Mucosa of descending colon (tissue), 3 donors: ENCODE data around the gene LRRC49. TPM values are rescaled to one million over a fixed set of nuclear protein-coding genes. Genes with fewer than 3 reads are reported as not detected.

Experiments
- ATAC-seq: fragments of 200-7000 bp; cut with Tn5 transposase; one replicate; pipeline ENCODE4 v1.9.1; 2020; ENCODE audit warnings: mild to moderate bottlenecking, moderate library complexity
- DNase-seq, 3 donors: peaks; one replicate each; pipeline ENCODE4 v3.0.0-alpha.2; 2020
- H3K36me3 ChIP-seq: fragments of 200-600 bp; one replicate; pipeline ENCODE4 v1.8.0; 2021; ENCODE audit warnings: low read depth, mild to moderate bottlenecking
- H3K4me1 ChIP-seq: fragments of 200-600 bp; one replicate; pipeline ENCODE4 v1.8.0; 2021; ENCODE audit warnings: low read depth, mild to moderate bottlenecking
- H3K4me3 ChIP-seq: fragments of 200-600 bp; one replicate; pipeline ENCODE4 v1.8.0; 2021; ENCODE audit warnings: mild to moderate bottlenecking
- H3K9me3 ChIP-seq: fragments of 200-600 bp; one replicate; pipeline ENCODE4 v1.8.0; 2021; ENCODE audit warnings: mild to moderate bottlenecking
- CTCF ChIP-seq: fragments of 200-600 bp; IDR thresholded peaks from one replicate; pipeline ENCODE4 v1.8.0; 2022; ENCODE audit warnings: antibody characterized with exemption, mild to moderate bottlenecking
- intact Hi-C, 2 donors: fragments of 100-400 bp; cut with DNase I in 1 of 2; cut with micrococcal nuclease in 1 of 2; formaldehyde crosslinking; loops; one replicate each; pipeline versions ENCODE4 v1.11.0 to v1.11.1; 2022; cut with DNase I, micrococcal nuclease
- total RNA-seq, 3 donors: library from RNA; stranded (reverse); fragmentation: NEBNext Ultra II Directional in 2 of 3; extraction: Animal tissue kit (Norgen Biotek cat#: 25700) in 2 of 3; gene quantifications; one replicate each; pipeline versions ENCODE4 v1.2.1 to v1.2.4, GENCODE V29; 2021 to 2023
- donor health status: DM: no; HTN: no; CAD: no; lungs with moderate emphysema.
- donor health status: DM: no; HTN: no; CAD: no.
- donor health status: DM: no; HTN: yes; CAD: no.

LRRC49 gene
- total RNA-seq, 3 donors from 2014 or later = 2.7 to 5.7 (median 4.7) TPM

- no peaks in the 10 kb centered on the region for H3K9me3 ChIP-seq
- H3K4me1 ChIP-seq = peaks cover 2% of the 10 kb centered on the region
- H3K36me3 ChIP-seq = no peaks in the 10 kb centered on the region
- no peak for TF ChIP-seq CTCF
- H3K4me3 ChIP-seq = no peak overlapping the region
- ATAC-seq = no peak
- DNase-seq = no peak
- intact Hi-C loops = no loop called here
Measured at GRCh38 chr15:71048913-71049675, 156.5 kb downstream of the LRRC49 start.

- DNase-seq (no peak), ATAC-seq (no peak)
- Histone ChIP-seq H3K9me3 (no peaks in the 10 kb centered on the region), H3K4me3 (no peak overlapping the region), H3K4me1 (peaks cover 8% of the 10 kb centered on the region), H3K36me3 (no peaks in the 10 kb centered on the region)
- intact Hi-C loops = no loop called here
- no peak for TF ChIP-seq CTCF
Measured at GRCh38 chr15:71049706-71050422, 157.2 kb downstream of the LRRC49 start.

GRCh38 chr15:71050461-71050860 lies 157.8 kb downstream of the LRRC49 start:
- Histone ChIP-seq H3K4me3 (no peak overlapping the region), H3K36me3 (no peaks in the 10 kb centered on the region), H3K9me3 (no peaks in the 10 kb centered on the region), H3K4me1 (peaks cover 8% of the 10 kb centered on the region)
- intact Hi-C loops = no loop called here
- DNase-seq (no peak), ATAC-seq (no peak)
- TF ChIP-seq CTCF = no peak

- TF ChIP-seq CTCF = no peak
- Histone ChIP-seq H3K4me3 (no peak overlapping the region), H3K9me3 (no peaks in the 10 kb centered on the region), H3K4me1 (peaks cover 8% of the 10 kb centered on the region), H3K36me3 (no peaks in the 10 kb centered on the region)
- intact Hi-C loops = no loop called here
- DNase-seq (no peak), ATAC-seq (no peak)
Measured at GRCh38 chr15:71051539-71051938, 158.9 kb downstream of the LRRC49 start.

GRCh38 chr15:71052356-71052755 lies 159.7 kb downstream of the LRRC49 start:
- H3K36me3 ChIP-seq = no peaks in the 10 kb centered on the region
- no peak for DNase-seq
- H3K9me3 ChIP-seq = no peaks in the 10 kb centered on the region
- ATAC-seq = no peak
- H3K4me1 ChIP-seq = peaks cover 8% of the 10 kb centered on the region
- TF ChIP-seq CTCF = no peak
- intact Hi-C loops = no loop called here
- no peak overlapping the region for H3K4me3 ChIP-seq
